HG02870 (cell line): ENCODE data around the gene EGLN1.

Source experiments
- ATAC-seq: cut with Tn5 transposase; IDR thresholded peaks from one replicate; pipeline ENCODE4 v1.9.1; 2021; ENCODE audit warnings: mild to moderate bottlenecking, moderate library complexity; ENCODE audit not compliant: unreplicated experiment

EGLN1 gene

GRCh38 chr1:231401478-231401877 lies 20.6 kb downstream of the EGLN1 start:
- ATAC-seq, result no peak

DNA sequence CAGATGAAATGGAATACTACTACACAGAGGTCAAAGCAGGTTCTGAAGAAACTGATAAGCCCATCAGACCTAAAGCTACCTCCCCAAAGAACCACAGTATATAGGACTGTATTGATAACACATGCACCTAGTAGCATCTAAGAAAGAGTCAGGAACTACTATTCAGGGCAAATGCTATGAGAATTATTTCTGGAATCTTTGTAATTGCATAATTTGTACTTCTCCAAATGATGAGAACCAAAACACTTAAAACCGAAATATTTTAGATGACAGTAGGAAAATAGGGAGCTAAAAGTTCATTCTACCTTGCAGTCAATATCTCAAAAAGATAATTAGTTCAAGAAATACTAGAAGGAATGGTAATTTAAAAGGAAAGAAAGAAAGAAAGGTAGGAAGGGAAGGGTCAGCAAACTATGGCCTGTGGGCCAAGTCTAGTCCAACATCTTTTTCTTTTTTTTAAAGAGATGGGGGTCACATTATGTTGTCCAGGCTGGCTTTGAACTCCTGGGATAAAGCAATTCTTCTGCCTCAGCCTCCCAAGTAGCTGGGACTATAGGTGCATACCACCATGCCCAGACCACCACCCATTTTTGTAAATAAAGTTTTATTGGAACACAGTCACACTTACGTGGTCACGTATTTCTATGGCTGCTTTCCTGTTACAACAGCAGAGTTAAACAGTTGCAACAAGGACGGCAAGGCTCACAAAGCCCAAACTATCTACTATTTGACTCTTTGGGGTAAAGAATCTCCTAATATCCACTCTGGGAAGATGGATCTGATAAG lies 24.0 kb downstream of the EGLN1 start:
- ATAC-seq, result no peak

- no peak for ATAC-seq
Observed at GRCh38 chr1:231396643-231397042, 25.4 kb downstream of the EGLN1 start.

DNA sequence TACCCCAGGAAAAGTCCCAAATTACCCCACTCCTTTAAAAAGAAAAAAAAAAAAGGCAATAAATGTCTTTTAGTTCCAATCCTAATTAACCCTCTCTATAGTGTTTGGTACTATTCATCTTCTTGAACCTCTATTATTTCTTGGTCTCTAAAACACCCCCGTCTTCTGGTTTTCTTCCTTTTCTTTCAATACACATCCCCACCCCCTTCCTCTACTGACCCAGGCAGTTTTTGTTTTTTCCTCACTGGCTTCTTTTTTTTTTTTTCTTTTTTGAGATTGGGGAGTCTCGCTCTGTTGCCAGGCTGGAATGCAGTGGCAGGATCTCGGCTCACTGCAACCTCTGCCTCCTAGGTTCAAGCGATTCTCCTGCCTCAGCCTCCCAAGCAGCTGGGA lies 26.1 kb downstream of the EGLN1 start:
- ATAC-seq, result no peak

DNA sequence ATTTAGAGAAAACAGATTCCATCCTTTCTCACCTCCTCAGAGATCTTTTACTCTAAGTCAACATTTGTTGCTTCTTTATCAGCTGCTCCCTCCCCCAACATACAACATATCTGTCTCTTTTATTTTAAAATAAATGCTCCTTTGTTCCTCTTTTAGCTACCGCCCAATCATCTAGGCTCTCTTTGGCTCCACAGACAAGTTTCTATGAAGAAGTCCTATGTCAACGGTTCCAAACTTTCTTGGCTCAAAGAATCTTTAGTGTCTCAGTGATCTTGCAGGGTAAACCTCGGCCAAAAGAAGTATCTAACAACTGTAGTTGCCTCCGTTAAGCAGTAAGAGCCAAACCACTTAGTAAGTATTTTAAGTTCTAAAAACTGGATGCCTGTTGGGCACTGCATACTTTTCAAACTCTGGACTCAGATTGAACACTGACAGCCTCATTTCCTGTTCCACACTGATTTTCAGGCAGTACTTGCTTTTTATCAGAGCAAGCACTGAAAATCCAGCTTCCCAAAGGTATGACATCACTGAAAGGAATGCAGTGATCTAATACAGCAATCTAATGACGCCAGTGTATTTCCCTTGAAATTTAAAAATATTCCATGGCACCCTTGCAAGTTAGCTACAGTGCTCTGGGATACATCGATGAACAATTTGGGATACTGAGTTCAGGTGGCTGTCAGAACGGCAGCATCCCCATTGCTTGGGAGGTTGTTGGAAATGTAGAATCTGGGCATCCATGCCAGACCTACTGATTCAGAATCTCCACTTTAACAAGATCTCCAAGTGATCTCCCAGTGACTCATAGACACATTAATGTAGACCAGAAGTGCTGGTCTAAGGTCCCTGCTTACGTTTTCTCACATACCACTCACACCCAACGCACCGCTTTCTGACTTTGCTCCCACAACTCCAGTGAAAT lies 26.8 kb downstream of the EGLN1 start:
- ATAC-seq, result no peak

GRCh38 chr1:231393668-231394067 lies 28.4 kb downstream of the EGLN1 start:
- ATAC-seq, result no peak

- no peak for ATAC-seq
Observed at GRCh38 chr1:231392389-231393131, 29.5 kb downstream of the EGLN1 start.

DNA sequence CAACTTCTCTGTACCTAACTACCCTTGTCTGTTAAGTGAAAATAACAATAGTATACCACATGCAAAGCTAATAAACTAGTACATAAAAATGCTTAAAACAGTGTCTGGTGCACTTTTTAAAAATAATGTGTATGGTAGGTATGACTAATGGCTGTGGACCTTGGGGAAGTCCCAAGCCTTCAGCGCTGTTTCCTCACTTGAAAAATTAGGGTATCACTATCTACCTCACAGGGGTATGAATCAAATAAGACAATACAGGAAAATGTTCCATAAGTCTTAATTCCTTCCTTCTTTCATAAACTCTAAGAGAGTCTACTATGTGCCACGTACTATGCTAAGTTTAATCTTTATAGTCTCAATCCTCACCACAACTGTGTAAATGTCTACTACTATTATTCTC lies 32.0 kb downstream of the EGLN1 start:
- ATAC-seq, result peak; percentile 63

DNA sequence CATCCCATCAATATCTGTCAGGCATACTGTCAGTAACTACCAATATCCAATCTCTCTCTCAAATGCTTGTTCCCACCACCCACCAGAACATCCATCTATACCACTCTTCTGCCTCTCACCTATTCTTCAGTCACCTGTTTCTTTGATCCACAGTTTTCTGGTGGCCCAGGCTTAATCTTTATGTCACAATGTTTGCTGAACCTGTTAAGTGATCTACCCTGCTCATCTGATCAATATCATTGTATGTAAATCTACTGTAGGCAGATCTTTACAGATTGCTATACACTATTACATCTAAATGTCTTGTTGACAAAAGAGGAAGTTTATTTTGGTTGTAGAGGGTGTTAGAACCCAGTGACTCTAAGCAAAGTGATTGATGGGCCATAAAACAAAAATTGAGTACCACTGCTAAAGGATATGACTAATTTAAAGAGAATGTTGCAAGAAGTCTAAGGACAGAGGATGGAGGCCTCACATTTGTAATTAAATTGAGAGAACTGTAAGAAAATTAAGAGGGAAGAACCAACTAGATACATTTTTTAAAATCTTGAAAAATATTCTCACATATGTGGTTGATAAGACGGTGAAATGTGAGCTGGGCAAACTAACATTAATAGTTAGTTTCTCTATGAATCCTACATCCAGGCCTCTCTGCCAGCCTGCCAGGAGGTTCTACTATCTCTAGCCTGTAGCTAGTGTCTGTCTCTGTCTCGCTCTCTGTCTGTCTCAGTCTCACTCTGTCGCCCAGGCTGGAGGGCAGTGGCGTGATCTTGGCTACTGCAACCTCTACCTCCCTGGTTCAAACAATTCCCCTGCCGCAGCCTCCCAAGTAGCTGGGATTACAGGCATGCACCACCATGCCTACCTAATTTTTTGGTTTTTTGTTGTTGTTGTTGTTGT lies 34.1 kb downstream of the EGLN1 start:
- ATAC-seq, result no peak

DNA sequence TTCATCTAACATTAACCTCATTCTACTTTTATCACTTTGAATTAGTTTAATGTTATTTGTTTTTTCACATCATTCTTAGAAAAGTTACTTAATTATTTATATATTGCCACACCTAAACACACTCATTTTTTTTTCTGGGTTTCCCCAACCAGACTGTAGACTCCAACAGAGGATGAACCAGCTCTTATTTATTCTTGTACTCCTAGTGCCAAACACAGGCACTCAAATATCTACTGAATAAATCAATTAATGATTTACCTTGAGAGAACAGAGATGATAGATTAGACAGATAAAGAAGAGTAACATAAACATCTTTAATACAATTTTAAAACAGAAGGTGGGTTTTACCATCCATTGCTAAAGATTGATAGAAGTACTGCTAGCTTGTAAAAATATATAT lies 35.6 kb downstream of the EGLN1 start:
- ATAC-seq, result no peak

- no peak for ATAC-seq
Observed at GRCh38 chr1:231385416-231385748, 36.7 kb downstream of the EGLN1 start.

DNA sequence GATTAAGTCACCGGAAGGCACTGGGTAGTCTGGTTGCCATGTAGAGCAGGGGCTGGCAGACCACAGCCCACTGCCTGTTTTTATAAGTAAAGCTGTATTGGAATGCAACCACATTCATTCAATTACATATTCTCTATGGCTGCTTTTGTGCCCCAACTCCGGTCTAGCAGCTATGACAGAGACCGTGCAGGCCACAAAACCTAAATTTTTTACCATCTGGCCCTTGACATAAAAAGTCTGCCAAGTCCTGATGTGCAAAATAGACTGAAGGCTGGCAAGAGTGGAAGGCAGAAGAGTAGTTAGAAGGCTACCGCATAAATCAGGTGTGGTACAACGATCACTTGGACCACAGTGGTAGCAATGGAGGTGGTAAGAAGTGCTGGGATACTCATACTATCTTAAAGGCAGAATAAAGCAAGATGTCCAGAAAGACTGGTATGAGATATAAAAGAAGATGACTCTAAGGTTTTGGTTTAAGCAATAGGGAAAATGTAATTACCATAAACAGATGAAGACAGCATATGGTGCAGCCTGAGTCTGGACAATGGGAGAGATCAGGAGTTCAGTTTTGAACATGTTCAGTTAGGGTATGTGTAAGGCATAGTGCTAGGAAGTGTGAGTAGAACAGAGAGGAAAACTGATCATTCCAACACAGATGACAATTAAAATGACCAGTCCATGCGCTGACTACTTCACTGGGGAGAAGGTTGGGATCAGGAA lies 37.2 kb downstream of the EGLN1 start:
- ATAC-seq, result no peak

- ATAC-seq, result no peak
Observed at GRCh38 chr1:231383159-231383860, 38.8 kb downstream of the EGLN1 start.

- no peak for ATAC-seq
Observed at GRCh38 chr1:231382426-231382825, 39.7 kb downstream of the EGLN1 start.

DNA sequence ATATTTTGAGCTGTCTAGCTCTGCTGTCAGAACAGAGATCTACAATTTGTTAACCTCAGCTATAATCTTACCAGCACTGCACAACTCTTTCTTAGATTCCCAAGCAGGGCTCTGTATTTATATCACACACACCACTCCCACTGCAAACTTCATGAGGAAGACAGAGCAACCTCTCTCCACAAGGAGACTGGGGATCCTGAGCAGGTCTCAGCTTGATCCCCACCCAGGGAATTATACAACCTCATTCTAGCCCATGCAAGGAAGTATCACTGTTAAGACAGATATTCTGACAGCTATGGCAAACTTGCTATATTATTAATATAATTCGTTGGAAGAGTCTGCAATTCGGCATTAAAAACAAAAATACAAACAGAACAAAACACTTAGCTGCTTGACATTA lies 40.4 kb downstream of the EGLN1 start:
- ATAC-seq, result no peak

DNA sequence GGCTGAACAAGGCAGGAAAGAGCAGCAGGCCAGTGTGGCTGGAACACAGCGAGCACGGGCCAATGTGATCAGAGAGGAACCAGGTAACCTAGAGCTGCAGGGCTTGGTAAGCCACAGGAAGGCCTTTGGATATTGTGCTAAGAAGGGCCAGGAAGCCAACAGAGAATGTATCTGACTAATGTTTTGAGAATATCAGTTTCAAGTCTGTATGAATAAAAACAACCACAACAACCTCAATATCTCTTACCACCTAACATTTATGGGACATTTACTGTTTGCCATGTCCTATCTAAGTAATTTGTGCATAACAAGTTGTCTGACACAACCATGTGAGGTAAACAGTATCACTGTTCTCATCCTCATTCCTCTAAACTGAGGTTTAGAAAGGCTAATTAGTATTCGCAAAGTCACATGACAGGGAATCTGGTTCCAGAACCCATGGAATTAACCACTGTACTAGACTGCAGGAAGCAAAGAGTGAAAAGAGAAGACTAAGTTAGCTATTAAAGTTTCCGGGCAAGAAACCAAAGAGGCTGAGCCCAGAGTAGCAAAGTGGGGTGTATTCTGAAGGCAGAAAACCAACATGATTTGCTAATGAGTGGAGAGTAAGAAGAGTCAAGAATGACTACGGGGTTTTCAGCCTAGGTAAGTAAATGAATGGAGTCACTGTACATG lies 45.1 kb downstream of the EGLN1 start:
- ATAC-seq, result peak; percentile 78

DNA sequence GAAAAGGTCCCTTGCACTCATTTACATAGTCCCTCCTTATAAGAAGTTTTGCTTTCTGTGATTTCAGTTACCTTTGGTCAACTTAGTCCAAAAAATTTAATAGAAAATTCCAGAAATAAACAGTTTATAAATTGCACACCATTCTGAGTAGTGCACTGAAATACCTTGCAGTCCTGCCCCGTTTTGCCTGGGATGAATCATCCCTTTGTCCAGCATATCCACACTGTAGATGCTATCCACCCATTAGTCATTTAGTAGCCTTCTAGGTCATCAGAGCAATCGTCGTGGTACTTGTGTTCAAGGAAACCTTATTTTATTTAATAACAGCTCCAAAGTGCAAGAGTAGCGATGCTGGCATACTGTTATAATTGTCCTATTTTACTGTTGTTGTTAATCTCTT lies 46.0 kb downstream of the EGLN1 start:
- no peak for ATAC-seq

DNA sequence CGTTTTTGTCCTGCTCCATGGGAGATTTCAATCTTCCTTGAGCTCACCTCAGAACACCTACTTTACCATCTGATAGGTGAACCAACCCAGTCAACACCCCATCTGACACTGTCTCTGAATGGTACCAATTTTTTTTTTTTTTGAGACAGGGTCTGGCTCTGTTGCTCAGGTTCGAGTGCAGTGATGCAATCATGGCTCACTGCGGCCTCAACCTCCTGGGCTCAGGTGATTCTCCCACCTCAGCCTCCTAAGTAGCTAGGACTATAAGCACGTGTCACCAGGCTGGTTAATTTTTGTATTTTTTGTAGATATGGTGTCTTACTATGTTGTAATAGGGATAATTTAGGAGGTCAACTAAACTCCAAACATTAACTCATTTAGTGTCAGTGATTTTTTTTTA lies 47.7 kb downstream of the EGLN1 start:
- ATAC-seq, result no peak

- no peak for ATAC-seq
Observed at GRCh38 chr1:231372501-231372900, 49.6 kb downstream of the EGLN1 start.
